OCI-LY3 (cell line): Measurements from ENCODE around the gene SALL2.

ENCODE experiments used
- H2AFZ ChIP-seq: fragments of 200-600, 300-600 bp; shearing (Covaris generic); 2 replicates; pipeline ENCODE4 v1.6.0; 2014; ENCODE audit warnings: antibody characterized with exemption, low read depth, low read length
- H3K27ac ChIP-seq: fragments of 200-600, 300-600 bp; sonication (generic); 2 replicates; pipeline ENCODE4 v1.5.1; 2014; ENCODE audit warnings: mild to moderate bottlenecking, low read length, moderate library complexity, mixed read lengths
- H3K27me3 ChIP-seq: fragments of 200-600, 300-600 bp; sonication (generic); 2 replicates; pipeline ENCODE4 v1.6.1; 2014; ENCODE audit warnings: low read depth, low read length, mixed read lengths
- H3K36me3 ChIP-seq: fragments of 200-600, 300-600 bp; sonication (generic); replicated peaks from 2 replicates; pipeline ENCODE3; 2014; ENCODE audit warnings: low read depth, low read length, mixed read lengths
- H3K4me1 ChIP-seq: fragments of 300-600, 200-600 bp; sonication (generic); 2 replicates; pipeline ENCODE4 v1.6.1; 2014; ENCODE audit warnings: low read length, mixed read lengths
- H3K4me2 ChIP-seq: fragments of 200-600, 300-600 bp; sonication (generic); 2 replicates; pipeline ENCODE4 v1.6.1; 2014; ENCODE audit warnings: low read length, mixed read lengths
- H3K4me3 ChIP-seq: fragments of 300-600, 200-600 bp; sonication (generic); 2 replicates; pipeline ENCODE4 v1.5.1; 2014; ENCODE audit warnings: antibody characterized with exemption, mild to moderate bottlenecking, low read length, moderate library complexity
- H3K79me2 ChIP-seq: fragments of 300-600, 200-600 bp; shearing (Covaris generic); 2 replicates; pipeline ENCODE4 v1.6.1; 2014; ENCODE audit warnings: mild to moderate bottlenecking, low read length, mixed read lengths
- H3K9ac ChIP-seq: fragments of 300-600, 200-600 bp; shearing (Covaris generic); 2 replicates; pipeline ENCODE4 v1.6.0; 2014; ENCODE audit warnings: mild to moderate bottlenecking, low read length, moderate library complexity
- H3K9me3 ChIP-seq: fragments of 200-600, 300-600 bp; shearing (Covaris generic); 2 replicates; pipeline ENCODE4 v1.6.1; 2014; ENCODE audit warnings: low read length, mixed read lengths; ENCODE audit not compliant: insufficient read depth
- H4K20me1 ChIP-seq: fragments of 200-600, 300-600 bp; sonication (generic); 2 replicates; pipeline ENCODE4 v1.6.1; 2016; ENCODE audit warnings: low read length, mixed read lengths; ENCODE audit not compliant: insufficient read depth
- CTCF ChIP-seq: fragments of 200-600, 300-600 bp; sonication (generic); IDR thresholded peaks from 2 replicates; pipeline ENCODE4 v1.5.1; 2014; ENCODE audit warnings: antibody characterized with exemption, low read length, low read depth
- EZH2phosphoT487 ChIP-seq: fragments of 200-600 bp; shearing (Covaris generic); IDR thresholded peaks from 2 replicates; pipeline ENCODE4 v1.6.1; 2018; ENCODE audit warnings: antibody characterized with exemption, mixed run types, low read depth

SALL2 gene

GRCh38 chr14:21537090-21537424 is 10.9 kb upstream of the SALL2 start:
- Histone ChIP-seq H3K9me3 (no peaks in the 10 kb centered on the region), H3K9ac (no peak overlapping the region), H2AFZ (no peak overlapping the region), H3K27me3 (peaks cover 51% of the 10 kb centered on the region), H3K4me2 (no peak overlapping the region), H3K27ac (no peak overlapping the region), H3K79me2 (no peaks in the 10 kb centered on the region), H3K4me3 (no peak overlapping the region), H3K36me3 (no peaks in the 10 kb centered on the region), H4K20me1 (no peaks in the 10 kb centered on the region), H3K4me1 (no peaks in the 10 kb centered on the region)
- TF ChIP-seq CTCF (no peak), EZH2phosphoT487 (no peak)

- Histone ChIP-seq H3K4me2 (peak overlapping the region; percentile 32), H3K36me3 (no peaks in the 10 kb centered on the region), H3K9ac (no peak overlapping the region), H3K79me2 (no peaks in the 10 kb centered on the region), H3K27ac (no peak overlapping the region), H2AFZ (no peak overlapping the region), H3K4me3 (peak overlapping the region; percentile 28; the same call in 1 of the 2 replicates), H3K9me3 (no peaks in the 10 kb centered on the region), H4K20me1 (no peaks in the 10 kb centered on the region), H3K27me3 (peaks cover 51% of the 10 kb centered on the region), H3K4me1 (no peaks in the 10 kb centered on the region)
- TF ChIP-seq CTCF, result no peak
- TF ChIP-seq EZH2phosphoT487, result no peak
Measured at GRCh38 chr14:21536418-21537089, 10.4 kb upstream of the SALL2 start.

- H3K79me2 ChIP-seq, result no peaks in the 10 kb centered on the region
- TF ChIP-seq CTCF (no peak), EZH2phosphoT487 (no peak)
- no peaks in the 10 kb centered on the region for H3K4me1 ChIP-seq
- no peaks in the 10 kb centered on the region for H3K9me3 ChIP-seq
- peaks cover 51% of the 10 kb centered on the region for H3K27me3 ChIP-seq
- H4K20me1 ChIP-seq, result no peaks in the 10 kb centered on the region
- H3K36me3 ChIP-seq, result no peaks in the 10 kb centered on the region
- no peak overlapping the region for H3K27ac ChIP-seq
- no peak overlapping the region for H3K9ac ChIP-seq
- H2AFZ ChIP-seq, result no peak overlapping the region
- peak overlapping the region; percentile 32 for H3K4me2 ChIP-seq
- peak overlapping the region; percentile 28; the same call in 1 of the 2 replicates for H3K4me3 ChIP-seq
Measured at GRCh38 chr14:21535545-21536417, 9.6 kb upstream of the SALL2 start.

GRCh38 chr14:21534576-21534975 is 8.4 kb upstream of the SALL2 start:
- Histone ChIP-seq H4K20me1 (no peaks in the 10 kb centered on the region), H3K79me2 (no peaks in the 10 kb centered on the region), H3K4me1 (no peaks in the 10 kb centered on the region), H3K27me3 (peaks cover 49% of the 10 kb centered on the region), H3K36me3 (no peaks in the 10 kb centered on the region), H3K4me3 (no peak overlapping the region), H3K4me2 (no peak overlapping the region), H3K9ac (no peak overlapping the region), H2AFZ (no peak overlapping the region), H3K9me3 (no peaks in the 10 kb centered on the region), H3K27ac (no peak overlapping the region)
- no peak for TF ChIP-seq EZH2phosphoT487
- no peak for TF ChIP-seq CTCF
